Fibroblast of the aortic adventitia (primary cell): ENCODE measurements around the gene CDH24. TPM values are rescaled to one million over a fixed set of nuclear protein-coding genes. Genes with fewer than 3 reads are reported as not detected.

Experiments used
- DNase-seq: peaks from one replicate; pipeline ENCODE4 v3.0.0-alpha.2; 2010; ENCODE audit warnings: low read depth
- H3K4me3 ChIP-seq: 2 replicates; pipeline ENCODE4 v1.5.1; 2011; ENCODE audit warnings: low read depth, mild to moderate bottlenecking, control low read depth, low read length, moderate library complexity
- CTCF ChIP-seq: IDR thresholded peaks from 2 replicates; pipeline ENCODE4 v1.5.1; 2011; ENCODE audit warnings: mild to moderate bottlenecking, low read length, control low read depth, inconsistent platforms; ENCODE audit not compliant: insufficient read depth
- total RNA-seq: library from RNA; depleted of rRNA; stranded (reverse); fragments of >200 nt; gene quantifications from 2 replicates; pipeline ENCODE4 v1.2.3, GENCODE V29; 2012; ENCODE audit warnings: low replicate concordance

The CDH24 gene
- total RNA-seq, 1 donor, result 3.7 TPM

- no peak for TF ChIP-seq CTCF
- no peak overlapping the region for H3K4me3 ChIP-seq
- no peak for DNase-seq
Observed at GRCh38 chr14:23049011-23049410, 8.3 kb downstream of the CDH24 start.

GRCh38 chr14:23047751-23048693 is 9.3 kb downstream of the CDH24 start:
- DNase-seq, result no peak
- H3K4me3 ChIP-seq, result no peak overlapping the region
- no peak for TF ChIP-seq CTCF

DNA sequence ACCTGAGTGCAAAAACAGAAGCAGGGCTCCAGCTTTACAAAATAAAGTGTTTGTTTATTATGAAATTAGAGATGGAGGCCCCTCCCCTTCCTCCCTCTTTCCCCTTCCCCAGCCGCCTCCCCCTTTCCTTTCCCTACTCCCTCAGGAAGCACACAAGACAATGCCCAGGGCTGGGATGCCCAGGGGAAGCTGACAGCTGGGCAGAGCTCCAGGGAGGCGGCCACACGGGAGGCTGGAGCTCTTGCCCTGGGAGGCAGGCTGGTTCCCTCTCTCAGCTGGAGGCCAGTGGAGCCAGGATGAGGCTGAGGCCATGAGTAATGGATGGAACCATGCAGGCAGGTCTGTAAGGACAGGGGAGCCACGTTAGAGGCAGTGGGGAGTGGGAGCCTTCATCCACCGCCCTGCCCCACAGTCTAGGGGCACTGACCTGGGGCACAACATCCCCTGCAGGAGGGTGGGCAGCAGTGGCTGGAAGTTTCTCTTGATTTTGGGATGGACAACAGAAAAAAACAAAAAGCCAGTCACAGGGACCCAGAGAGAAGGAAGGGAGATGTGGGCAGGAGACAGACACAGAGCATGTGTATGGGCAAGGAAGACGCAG is 10.2 kb downstream of the CDH24 start:
- no peak for TF ChIP-seq CTCF
- DNase-seq, result no peak

DNA sequence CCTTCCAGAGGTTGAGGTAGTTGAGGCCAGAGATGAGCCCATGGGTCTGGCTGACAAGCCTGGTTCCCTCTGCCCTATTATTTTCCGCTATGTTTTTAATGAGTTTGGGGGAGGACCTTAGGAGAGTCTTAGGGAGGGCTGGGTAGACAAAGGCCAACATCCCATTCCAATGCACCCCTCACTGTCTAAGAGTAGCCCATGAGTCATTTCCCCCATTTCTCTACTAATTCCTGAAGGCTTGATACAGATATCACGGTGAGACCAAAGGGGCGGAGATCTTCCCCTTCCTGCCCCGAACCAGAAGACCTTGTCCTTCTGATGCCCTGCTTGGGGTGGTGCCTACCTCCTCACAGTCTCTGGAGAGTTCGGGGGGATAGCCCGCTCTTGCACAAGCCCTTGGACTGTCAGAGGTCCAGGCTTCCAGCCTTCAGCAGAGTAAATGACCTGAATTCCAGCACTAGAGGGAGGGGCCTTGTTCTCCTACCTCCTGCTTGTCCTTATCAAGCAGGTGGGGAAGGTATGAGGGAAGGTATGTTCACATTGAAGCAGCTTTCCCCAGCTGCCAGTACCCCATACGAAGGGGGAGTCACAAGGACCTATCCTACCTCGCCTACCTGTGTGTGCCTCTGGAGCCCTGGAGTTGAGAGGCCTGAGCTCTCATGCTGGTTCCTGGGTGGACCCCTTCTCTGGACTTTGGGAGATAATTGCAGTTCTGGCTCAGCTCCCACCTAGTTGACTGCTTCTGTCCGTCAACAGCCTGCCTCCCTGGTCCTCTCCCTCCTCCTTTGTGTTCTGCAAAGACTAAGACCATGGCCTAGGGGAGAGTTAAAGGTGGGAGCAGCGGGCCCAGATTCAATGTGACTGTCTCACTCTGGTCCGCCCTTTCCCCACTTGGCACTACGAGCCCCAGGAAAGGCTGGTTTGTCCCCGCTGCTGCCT is 11.6 kb downstream of the CDH24 start:
- no peak overlapping the region for H3K4me3 ChIP-seq
- peak; percentile 10 for DNase-seq
- TF ChIP-seq CTCF, result no peak

More for the DNA sequence above, 10.2 kb downstream of the CDH24 start:
- H3K4me3 ChIP-seq, result no peak overlapping the region

DNA sequence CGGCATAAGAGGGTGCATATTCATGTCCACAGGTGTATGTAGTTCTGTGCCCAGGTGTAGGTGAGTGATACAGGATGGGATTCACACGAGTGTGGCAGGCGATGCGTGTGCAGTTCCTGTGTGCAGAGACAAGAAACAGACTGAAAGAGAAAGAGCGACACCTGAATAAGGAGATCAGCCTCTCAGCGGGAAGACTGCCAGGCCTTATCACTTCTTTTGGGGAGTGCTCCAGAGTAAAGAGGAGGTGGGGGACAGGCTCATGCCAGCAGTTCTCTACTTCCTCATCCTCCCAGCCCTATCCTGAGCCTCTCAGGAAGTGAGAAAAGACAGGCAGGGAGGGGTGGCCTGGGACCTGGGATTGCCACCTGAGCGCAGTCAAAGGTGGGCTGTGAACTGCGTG is 12.5 kb downstream of the CDH24 start:
- no peak for TF ChIP-seq CTCF
- no peak overlapping the region for H3K4me3 ChIP-seq
- DNase-seq, result no peak

DNA sequence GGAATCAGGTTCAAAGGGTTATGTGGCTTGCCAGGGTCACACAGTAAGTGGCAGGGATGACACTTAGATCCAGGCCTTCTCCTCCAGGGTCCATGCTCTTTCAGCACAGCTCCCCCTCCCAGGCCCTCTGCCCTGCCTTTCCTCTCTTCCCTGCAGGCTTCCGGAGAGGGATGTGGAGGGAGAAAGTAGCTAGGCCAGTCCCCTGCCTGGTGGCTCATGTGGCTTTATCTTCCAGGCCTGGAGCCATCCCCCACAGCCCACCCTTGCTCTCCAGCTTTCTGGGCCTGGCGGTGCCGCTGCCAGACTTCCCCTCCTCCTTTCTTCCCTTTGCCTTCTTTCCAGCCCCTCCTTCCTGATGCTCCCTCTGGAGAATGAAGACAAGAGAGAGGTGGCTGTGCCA is 13.6 kb downstream of the CDH24 start:
- no peak for DNase-seq
- H3K4me3 ChIP-seq, result no peak overlapping the region
- no peak for TF ChIP-seq CTCF
